Kidney epithelial cell (primary cell): Measurements from ENCODE around the gene CDHR4. TPM values are rescaled to one million over a fixed set of nuclear protein-coding genes. Genes with fewer than 3 reads are reported as not detected.

Source experiments
- DNase-seq: peaks from one replicate; pipeline ENCODE4 v3.0.0-alpha.2; 2010; ENCODE audit warnings: low read depth
- H3K27me3 ChIP-seq: 2 replicates; pipeline ENCODE4 v1.6.0; 2011; ENCODE audit warnings: low read length; ENCODE audit not compliant: control insufficient read depth, insufficient read depth
- H3K36me3 ChIP-seq: 2 replicates; pipeline ENCODE4 v1.5.1; 2011; ENCODE audit warnings: low read length; ENCODE audit not compliant: control insufficient read depth, insufficient read depth
- H3K4me3 ChIP-seq: 2 replicates; pipeline ENCODE4 v1.5.1; 2011; ENCODE audit warnings: low read depth, mild to moderate bottlenecking, control low read depth, low read length
- CTCF ChIP-seq: IDR thresholded peaks from 2 replicates; pipeline ENCODE4 v1.5.1; 2011; ENCODE audit warnings: mild to moderate bottlenecking, moderate library complexity, low read length, control low read depth, inconsistent platforms; ENCODE audit not compliant: insufficient read depth, poor library complexity, severe bottlenecking
- total RNA-seq: library from RNA; depleted of rRNA; stranded (reverse); fragments of >200 nt; gene quantifications from 2 replicates; pipeline ENCODE4 v1.2.3, GENCODE V29; 2015

Gene CDHR4
- total RNA-seq, 1 donor from 2014 or later: not detected

GRCh38 chr3:49799105-49799504 lies 568 bp downstream of the CDHR4 start:
- Histone ChIP-seq H3K36me3 (no peaks in the 10 kb centered on the region), H3K4me3 (no peak overlapping the region), H3K27me3 (peaks cover 9% of the 10 kb centered on the region)
- no peak for TF ChIP-seq CTCF
- no peak for DNase-seq

- TF ChIP-seq CTCF: no peak
- DNase-seq: no peak
- H3K4me3 ChIP-seq: no peak overlapping the region
- no peaks in the 10 kb centered on the region for H3K27me3 ChIP-seq
- H3K36me3 ChIP-seq: no peaks in the 10 kb centered on the region
Observed at GRCh38 chr3:49794926-49795905, 4.5 kb downstream of the CDHR4 start.

- H3K4me3 ChIP-seq: no peak overlapping the region
- DNase-seq: no peak
- no peak for TF ChIP-seq CTCF
- no peaks in the 10 kb centered on the region for H3K36me3 ChIP-seq
- no peaks in the 10 kb centered on the region for H3K27me3 ChIP-seq
Observed at GRCh38 chr3:49794431-49794830, 5.2 kb downstream of the CDHR4 start.

- no peak overlapping the region for H3K4me3 ChIP-seq
- H3K27me3 ChIP-seq: no peaks in the 10 kb centered on the region
- TF ChIP-seq CTCF: no peak
- no peaks in the 10 kb centered on the region for H3K36me3 ChIP-seq
- no peak for DNase-seq
Observed at GRCh38 chr3:49793486-49794085, 6.1 kb downstream of the CDHR4 start.

- DNase-seq: no peak
- TF ChIP-seq CTCF: no peak
- H3K4me3 ChIP-seq: no peak overlapping the region
Observed at GRCh38 chr3:49792371-49793150, 7.1 kb downstream of the CDHR4 start.

More at GRCh38 chr3:49792371-49793150, 7.1 kb downstream of the CDHR4 start:
- no peaks in the 10 kb centered on the region for H3K36me3 ChIP-seq
- no peaks in the 10 kb centered on the region for H3K27me3 ChIP-seq
